Neural cell (in vitro differentiated cells): ENCODE data around the gene DLX6.

Experiments
- CTCF ChIP-seq: fragments of 450-650 bp; IDR thresholded peaks from 2 replicates; pipeline ENCODE4 v1.5.1; 2014; ENCODE audit warnings: antibody characterized with exemption, mild to moderate bottlenecking, moderate library complexity; ENCODE audit not compliant: poor library complexity, severe bottlenecking
- EP300 ChIP-seq: fragments of 450-650 bp; conservative IDR thresholded peaks from 2 replicates; pipeline ENCODE4 v1.6.1; 2014; ENCODE audit warnings: antibody characterized with exemption, mild to moderate bottlenecking, moderate library complexity; ENCODE audit not compliant: poor library complexity, severe bottlenecking
- EZH2 ChIP-seq: fragments of 200-600, 300-800 bp; shearing (Covaris generic), sonication (generic); IDR thresholded peaks from 2 replicates; pipeline ENCODE4 v1.6.1; 2014; ENCODE audit warnings: antibody characterized with exemption, low read length, borderline replicate concordance, mild to moderate bottlenecking; ENCODE audit not compliant: insufficient read depth, poor library complexity, severe bottlenecking
- MXI1 ChIP-seq: fragments of 450-650 bp; conservative IDR thresholded peaks from 2 replicates; pipeline ENCODE4 v1.6.1; 2014; ENCODE audit warnings: antibody characterized with exemption, mild to moderate bottlenecking; ENCODE audit not compliant: poor library complexity, severe bottlenecking
- RAD21 ChIP-seq: fragments of 450-650 bp; conservative IDR thresholded peaks from 2 replicates; pipeline ENCODE4 v1.6.1; 2014; ENCODE audit warnings: antibody characterized with exemption, mild to moderate bottlenecking, moderate library complexity
- REST ChIP-seq: IDR thresholded peaks from 2 replicates; pipeline ENCODE4 v1.6.1; 2012; ENCODE audit warnings: borderline replicate concordance
- SMC3 ChIP-seq: fragments of 450-650 bp; conservative IDR thresholded peaks from 2 replicates; pipeline ENCODE4 v1.6.1; 2014; ENCODE audit warnings: antibody characterized with exemption, mild to moderate bottlenecking, moderate library complexity; ENCODE audit not compliant: poor library complexity
- TAF1 ChIP-seq: IDR thresholded peaks from 2 replicates; pipeline ENCODE4 v1.6.1; 2012; ENCODE audit warnings: low read depth

- TF ChIP-seq SMC3 = no peak
- no peak for TF ChIP-seq EZH2
- no peak for TF ChIP-seq EP300
- TF ChIP-seq CTCF = no peak
- TF ChIP-seq MXI1 = no peak
- no peak for TF ChIP-seq TAF1
- no peak for TF ChIP-seq RAD21
- TF ChIP-seq REST = no peak
These were observed 37.9 kb downstream of the DLX6 start for GRCh38 chr7:97043281-97043680.
